H1 (cell line): ENCODE results near the gene GPHB5. TPM values are rescaled to one million over a fixed set of nuclear protein-coding genes. Genes with fewer than 3 reads are reported as not detected.

Experiments
- CTCF ChIA-PET: fragments of 300-600 bp; sonication (Branson Sonifier 250); formaldehyde crosslinking; loops from one replicate; lab custom pipeline; 2021; ENCODE audit not compliant: partially characterized antibody; lab: Charles Lee
- POLR2A ChIA-PET: fragments of 300-600 bp; sonication (Branson Sonifier 250); formaldehyde crosslinking; loops from one replicate; lab custom pipeline; 2021; ENCODE audit warnings: inconsistent platforms; ENCODE audit not compliant: partially characterized antibody; lab: Charles Lee
- DNase-seq, 2 experiments: peaks; one replicate each; pipeline versions ENCODE4 v3.0.0 to v3.0.0-alpha.2; 2010 to 2022; ENCODE audit warnings: low spot score in 2 of 2, low read depth in 1 of 2, mixed read lengths in 1 of 2
- FAIRE-seq: peaks from 2 replicates; lab custom pipeline; 2011; peaks lifted over from hg19 to GRCh38; lab: Jason Lieb, UNC
- H2AFZ ChIP-seq: 2 replicates; pipeline ENCODE4 v1.8.1; 2012; ENCODE audit warnings: low read length, inconsistent platforms
- H2AK5ac ChIP-seq: 2 replicates; pipeline ENCODE4 v1.6.1; 2013; ENCODE audit warnings: low read depth, low read length
- H2BK120ac ChIP-seq: replicated peaks from 2 replicates; pipeline ENCODE3; 2013; ENCODE audit warnings: low read depth, low read length, inconsistent platforms
- H2BK12ac ChIP-seq: 2 replicates; pipeline ENCODE4 v1.6.1; 2013; ENCODE audit warnings: low read depth, low read length
- H2BK15ac ChIP-seq: 2 replicates; pipeline ENCODE4 v1.6.1; 2013; ENCODE audit warnings: low read length
- H2BK20ac ChIP-seq: 2 replicates; pipeline ENCODE4 v1.6.1; 2013; ENCODE audit warnings: low read length
- H2BK5ac ChIP-seq: 2 replicates; pipeline ENCODE4 v1.6.1; 2013; ENCODE audit warnings: low read depth, low read length
- H3K14ac ChIP-seq: 2 replicates; pipeline ENCODE4 v1.6.1; 2013; ENCODE audit warnings: inconsistent platforms; ENCODE audit not compliant: insufficient read length
- H3K18ac ChIP-seq: 2 replicates; pipeline ENCODE4 v1.6.1; 2013; ENCODE audit warnings: low read length; ENCODE audit errors: extremely low read depth
- H3K23ac ChIP-seq: 2 replicates; pipeline ENCODE4 v1.6.1; 2013; ENCODE audit warnings: inconsistent platforms; ENCODE audit not compliant: insufficient read length
- H3K23me2 ChIP-seq: 2 replicates; pipeline ENCODE4 v1.6.1; 2013; ENCODE audit warnings: low read depth, low read length
- H3K27ac ChIP-seq: 2 replicates; pipeline ENCODE4 v1.6.1; 2011; ENCODE audit warnings: low read depth, low read length, inconsistent platforms
- H3K27me3 ChIP-seq, 4 experiments: replicated peaks in 1 of 4; 1 replicate in 1 of 4; 2 replicates in 3 of 4; pipeline versions ENCODE4 v1.6.1 to v1.8.1; 2011 to 2013; ENCODE audit warnings: low read length in 3 of 4, mild to moderate bottlenecking in 3 of 4, inconsistent platforms in 2 of 4, mixed read lengths in 2 of 4, moderate library complexity in 1 of 4; ENCODE audit not compliant: control insufficient read depth in 3 of 4, insufficient read depth in 3 of 4; ENCODE audit errors: extremely low read depth in 1 of 4
- H3K36me3 ChIP-seq, 4 experiments: 2 replicates each; pipeline versions ENCODE4 v1.6.1 to v1.8.1; 2011 to 2013; ENCODE audit warnings: mild to moderate bottlenecking in 4 of 4, low read length in 3 of 4, moderate library complexity in 2 of 4, control low read depth in 1 of 4, inconsistent platforms in 1 of 4; ENCODE audit not compliant: insufficient read depth in 4 of 4, control insufficient read depth in 2 of 4
- H3K4ac ChIP-seq: replicated peaks from 2 replicates; pipeline ENCODE3; 2013; ENCODE audit warnings: low read length, low read depth, mixed read lengths, inconsistent platforms; ENCODE audit not compliant: insufficient read length
- H3K4me1 ChIP-seq, 4 experiments: replicated peaks in 1 of 4; 1 replicate in 1 of 4; 2 replicates in 3 of 4; pipeline versions ENCODE4 v1.6.1 to v1.8.1; 2011 to 2013; ENCODE audit warnings: low read length in 3 of 4, inconsistent platforms in 2 of 4, mixed read lengths in 1 of 4; ENCODE audit not compliant: insufficient read depth in 4 of 4, control insufficient read depth in 3 of 4
- H3K4me2 ChIP-seq, 2 experiments: 2 replicates each; pipeline versions ENCODE4 v1.6.1 to v1.8.1; 2011 to 2013; ENCODE audit warnings: low read depth in 2 of 2, low read length in 2 of 2, control low read depth in 1 of 2, inconsistent platforms in 1 of 2, mild to moderate bottlenecking in 1 of 2; ENCODE audit not compliant: insufficient read depth in 1 of 2
- H3K4me3 ChIP-seq, 4 experiments: fragments of 200-600, 300-600 bp in 1 of 4; sonication (generic), shearing (Covaris generic), sonication (Bioruptor Twin) in 1 of 4; 2 replicates each; pipeline versions ENCODE4 v1.5.1 to v1.8.1; 2011 to 2016; ENCODE audit warnings: low read length in 4 of 4, low read depth in 3 of 4, control low read depth in 2 of 4, inconsistent platforms in 2 of 4, mild to moderate bottlenecking in 2 of 4, mixed read lengths in 1 of 4, moderate library complexity in 1 of 4; ENCODE audit not compliant: insufficient read depth in 2 of 4; ENCODE audit errors: extremely low read depth in 1 of 4
- H3K56ac ChIP-seq: replicated peaks from 2 replicates; pipeline ENCODE3; 2013; ENCODE audit warnings: low read depth, mild to moderate bottlenecking, mixed read lengths, low read length, inconsistent platforms; ENCODE audit not compliant: insufficient read length
- H3K79me1 ChIP-seq: 2 replicates; pipeline ENCODE4 v1.6.1; 2013; ENCODE audit warnings: low read depth, low read length, control low read depth
- H3K79me2 ChIP-seq, 2 experiments: 2 replicates each; pipeline versions ENCODE4 v1.6.1 to v1.8.1; 2012 to 2013; ENCODE audit warnings: low read length in 2 of 2, mild to moderate bottlenecking in 2 of 2, inconsistent platforms in 1 of 2; ENCODE audit not compliant: insufficient read depth in 2 of 2, control insufficient read depth in 1 of 2
- H3K9ac ChIP-seq, 4 experiments: replicated peaks in 1 of 4; 1 replicate in 1 of 4; 2 replicates in 3 of 4; pipeline versions ENCODE4 v1.6.1 to v1.8.1; 2011 to 2013; ENCODE audit warnings: low read depth in 3 of 4, low read length in 3 of 4, control low read depth in 2 of 4, mild to moderate bottlenecking in 2 of 4, moderate library complexity in 2 of 4, inconsistent platforms in 1 of 4; ENCODE audit errors: extremely low read depth in 1 of 4
- H3K9me3 ChIP-seq, 2 experiments: 2 replicates each; pipeline versions ENCODE4 v1.6.1 to v1.8.1; 2012 to 2013; ENCODE audit warnings: mild to moderate bottlenecking in 2 of 2, moderate library complexity in 2 of 2, control low read depth in 1 of 2, inconsistent platforms in 1 of 2, low read depth in 1 of 2, low read length in 1 of 2, mixed read lengths in 1 of 2; ENCODE audit not compliant: insufficient read depth in 2 of 2
- H4K20me1 ChIP-seq, 2 experiments: replicated peaks in 1 of 2; 2 replicates each; pipeline versions ENCODE3 to v1.8.1; 2011 to 2013; ENCODE audit warnings: inconsistent platforms in 2 of 2, low read length in 2 of 2, mild to moderate bottlenecking in 1 of 2; ENCODE audit not compliant: insufficient read depth in 2 of 2, control insufficient read depth in 1 of 2
- H4K5ac ChIP-seq: 2 replicates; pipeline ENCODE4 v1.6.1; 2013; ENCODE audit warnings: low read length, low read depth, mixed read lengths, inconsistent platforms; ENCODE audit not compliant: insufficient read length
- H4K8ac ChIP-seq: 2 replicates; pipeline ENCODE4 v1.8.0; 2013; ENCODE audit warnings: mild to moderate bottlenecking, moderate library complexity, low read length, inconsistent platforms; ENCODE audit not compliant: insufficient read depth; ENCODE audit errors: extremely low read depth
- H4K91ac ChIP-seq: replicated peaks from 2 replicates; pipeline ENCODE3; 2013; ENCODE audit warnings: low read length, mixed read lengths, inconsistent platforms; ENCODE audit not compliant: insufficient read length
- ATF2 ChIP-seq: IDR thresholded peaks from 2 replicates; pipeline ENCODE4 v1.6.1; 2012; ENCODE audit warnings: low read length, inconsistent platforms
- BCL11A ChIP-seq, 2 experiments: IDR thresholded peaks; one replicate each; pipeline ENCODE4 v1.6.1; 2011; ENCODE audit warnings: low read depth in 2 of 2, low read length in 2 of 2, mild to moderate bottlenecking in 2 of 2
- GABPA ChIP-seq: IDR thresholded peaks from 2 replicates; pipeline ENCODE4 v1.6.1; 2011; ENCODE audit warnings: mild to moderate bottlenecking, low read length, moderate library complexity, borderline replicate concordance; ENCODE audit not compliant: insufficient read depth
- GTF2F1 ChIP-seq: IDR thresholded peaks from 2 replicates; pipeline ENCODE4 v1.6.1; 2012; ENCODE audit warnings: low read depth, low read length, improper control_type of control experiment, borderline replicate concordance
- JUN ChIP-seq: IDR thresholded peaks from 2 replicates; pipeline ENCODE4 v1.6.1; 2011; ENCODE audit warnings: low read depth, mild to moderate bottlenecking, improper control_type of control experiment, low read length
- KDM4A ChIP-seq: IDR thresholded peaks from one replicate; pipeline ENCODE4 v1.7.1; 2012; ENCODE audit warnings: low read depth, mild to moderate bottlenecking, moderate library complexity, low read length, inconsistent platforms; ENCODE audit not compliant: severe bottlenecking
- MAFK ChIP-seq: IDR thresholded peaks from 2 replicates; pipeline ENCODE4 v1.6.1; 2012; ENCODE audit warnings: low read depth, mild to moderate bottlenecking, improper control_type of control experiment, low read length
- NRF1 ChIP-seq: IDR thresholded peaks from 2 replicates; pipeline ENCODE4 v1.6.1; 2011; ENCODE audit warnings: mild to moderate bottlenecking, low read depth, low read length, improper control_type of control experiment
- RXRA ChIP-seq: IDR thresholded peaks from 2 replicates; pipeline ENCODE4 v1.6.1; 2011; ENCODE audit warnings: low read depth, mild to moderate bottlenecking, low read length, moderate library complexity; ENCODE audit not compliant: insufficient read depth
- SAP30 ChIP-seq: fragments of 300-600 bp; sonication (generic); IDR thresholded peaks from 2 replicates; pipeline ENCODE4 v1.7.1; 2012; ENCODE audit warnings: low read length, moderate library complexity, mild to moderate bottlenecking, inconsistent platforms; ENCODE audit not compliant: insufficient read depth, insufficient replicate concordance
- SP1 ChIP-seq: IDR thresholded peaks from 2 replicates; pipeline ENCODE4 v1.6.1; 2011; ENCODE audit warnings: low read depth, low read length
- TAF1 ChIP-seq: IDR thresholded peaks from 2 replicates; pipeline ENCODE4 v1.6.1; 2011; ENCODE audit warnings: mild to moderate bottlenecking, low read depth, low read length
- YY1 ChIP-seq: IDR thresholded peaks from 2 replicates; pipeline ENCODE4 v1.6.1; 2011; ENCODE audit warnings: low read depth, mild to moderate bottlenecking, low read length
- WGBS, 2 experiments: shearing (Covaris generic) in 1 of 2; methylation state at CpG; one replicate each; pipeline versions ENCODE4 v1.1.6 to v1.1.7; 2013 to 2015; ENCODE audit warnings: low lambda C conversion rate in 2 of 2, mixed read lengths in 2 of 2, inconsistent platforms in 1 of 2, low coverage in 1 of 2, missing lambda C conversion rate in 1 of 2; ENCODE audit not compliant: insufficient replicate concordance in 2 of 2, insufficient coverage in 1 of 2, insufficient read length in 1 of 2; ENCODE audit errors: extremely low coverage in 1 of 2, missing lambda C conversion rate in 1 of 2; 5-methylcytosine and 5-hydroxymethylcytosine counted together
- polyA plus RNA-seq, 7 experiments: library from polyadenylated mRNA; depleted of rRNA in 3 of 7; stranded (reverse) in 5 of 7; unstranded in 2 of 7; fragments of >200 nt in 5 of 7; fragments of 200-250 nt in 2 of 7; gene quantifications; 1 replicate in 5 of 7; 2 replicates in 1 of 7; 4 replicates in 1 of 7; pipeline versions ENCODE4 v1.2.1 to v1.2.3, GENCODE V29; 2011 to 2013; ENCODE audit warnings: missing spikeins in 2 of 7, mixed read lengths in 2 of 7
- total RNA-seq: library from RNA; stranded (reverse); fragmentation: NEBNext Ultra II Directional; extraction: Animal tissue kit (Norgen Biotek cat#: 25700); gene quantifications from 2 replicates; pipeline ENCODE4 v1.2.1, GENCODE V29; 2021

The GPHB5 gene
- total and polyA plus RNA-seq, 2 of the 8 experiments (the other 6 are each of a cell fraction or from before 2014, with no cell fraction given), result not detected

- H3K4me3 ChIP-seq, result no peak overlapping the region
- no peak overlapping the region for H2BK20ac ChIP-seq
- POLR2A ChIA-PET, result no interaction called here
- no peak overlapping the region for H4K91ac ChIP-seq
- CTCF ChIA-PET, result interaction anchor here (0.5 to 2.5 kb wide), 4 partner anchors 10 to 1105 kb away, joined by 3 to 16 read pairs (median 4); no protein-coding TSS in a partner anchor
- H3K27me3 ChIP-seq, result no peaks in the 10 kb centered on the region
- H3K4me2 ChIP-seq, result no peak overlapping the region
- no peaks in the 10 kb centered on the region for H4K20me1 ChIP-seq
- 85% methylated on average over 3 of the region's 3 CpGs; no CpG with 5 or more reads in 1 of the 2 experiments for WGBS, 2 experiments
- H3K36me3 ChIP-seq, result no peaks in the 10 kb centered on the region
- H3K4me1 ChIP-seq, result no peaks in the 10 kb centered on the region
- no peaks in the 10 kb centered on the region for H3K79me2 ChIP-seq
- no peak overlapping the region for H4K8ac ChIP-seq
- no peaks in the 10 kb centered on the region for H3K9me3 ChIP-seq
- no peak overlapping the region for H3K56ac ChIP-seq
- H3K9ac ChIP-seq, result no peak overlapping the region
- no peak overlapping the region for H3K27ac ChIP-seq
- no peaks in the 10 kb centered on the region for H3K79me1 ChIP-seq
- no peak overlapping the region for H3K23ac ChIP-seq
- H2BK15ac ChIP-seq, result no peak overlapping the region
- no peak overlapping the region for H2BK120ac ChIP-seq
- no peak overlapping the region for H2BK5ac ChIP-seq
- no peak overlapping the region for H3K18ac ChIP-seq
- H2BK12ac ChIP-seq, result no peak overlapping the region
- H2AFZ ChIP-seq, result no peak overlapping the region
- FAIRE-seq (no peak), DNase-seq (no peak)
- H2AK5ac ChIP-seq, result no peak overlapping the region
- H3K23me2 ChIP-seq, result no peaks in the 10 kb centered on the region
- no peak overlapping the region for H3K4ac ChIP-seq
- H3K14ac ChIP-seq, result no peak overlapping the region
- no peak overlapping the region for H4K5ac ChIP-seq
- TF ChIP-seq SP1 (no peak), SAP30 (no peak), TAF1 (no peak), GABPA (no peak), BCL11A (IDR thresholded peaks at IDR 0.05; ENCODE audit: low read depth in 2 of 2, low read length in 2 of 2) (no peak), YY1 (no peak), JUN (no peak), RXRA (no peak), GTF2F1 (no peak), ATF2 (no peak), KDM4A (no peak), NRF1 (no peak), MAFK (no peak)
Measured at GRCh38 chr14:63273129-63273528, 45.6 kb downstream of the GPHB5 start.
